GM12873 (cell line): ENCODE measurements around the gene PRC1.

ENCODE experiments used
- TF ChIP-seq, protein P1 (sequence below): IDR thresholded peaks from 2 replicates; pipeline ENCODE4 v1.5.1; 2012; ENCODE audit warnings: low read depth, mild to moderate bottlenecking, moderate library complexity, low read length, control low read depth; ENCODE audit not compliant: insufficient read depth; ENCODE audit errors: missing control alignments

PRC1 gene

DNA sequence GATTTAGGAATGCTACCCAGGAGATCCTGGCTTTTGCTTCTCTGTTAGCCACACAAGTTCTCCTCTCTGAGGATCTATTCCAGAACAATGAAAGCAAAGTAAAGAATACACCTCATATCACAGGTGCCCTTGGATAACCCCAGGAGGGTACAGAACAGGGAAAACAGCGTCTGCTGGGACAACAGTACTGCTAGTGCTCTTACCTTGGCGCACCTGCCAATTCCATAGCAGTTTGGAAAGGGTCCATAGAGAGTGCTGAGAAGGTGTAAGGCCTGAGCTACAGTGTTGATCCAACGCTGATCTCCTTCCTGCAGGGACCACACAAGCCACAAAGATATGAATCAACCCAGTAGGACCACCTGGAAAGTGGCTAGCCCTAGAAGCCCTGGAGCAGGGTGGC lies 12.9 kb upstream of the PRC1 start:
- TF ChIP-seq, protein P1, sequence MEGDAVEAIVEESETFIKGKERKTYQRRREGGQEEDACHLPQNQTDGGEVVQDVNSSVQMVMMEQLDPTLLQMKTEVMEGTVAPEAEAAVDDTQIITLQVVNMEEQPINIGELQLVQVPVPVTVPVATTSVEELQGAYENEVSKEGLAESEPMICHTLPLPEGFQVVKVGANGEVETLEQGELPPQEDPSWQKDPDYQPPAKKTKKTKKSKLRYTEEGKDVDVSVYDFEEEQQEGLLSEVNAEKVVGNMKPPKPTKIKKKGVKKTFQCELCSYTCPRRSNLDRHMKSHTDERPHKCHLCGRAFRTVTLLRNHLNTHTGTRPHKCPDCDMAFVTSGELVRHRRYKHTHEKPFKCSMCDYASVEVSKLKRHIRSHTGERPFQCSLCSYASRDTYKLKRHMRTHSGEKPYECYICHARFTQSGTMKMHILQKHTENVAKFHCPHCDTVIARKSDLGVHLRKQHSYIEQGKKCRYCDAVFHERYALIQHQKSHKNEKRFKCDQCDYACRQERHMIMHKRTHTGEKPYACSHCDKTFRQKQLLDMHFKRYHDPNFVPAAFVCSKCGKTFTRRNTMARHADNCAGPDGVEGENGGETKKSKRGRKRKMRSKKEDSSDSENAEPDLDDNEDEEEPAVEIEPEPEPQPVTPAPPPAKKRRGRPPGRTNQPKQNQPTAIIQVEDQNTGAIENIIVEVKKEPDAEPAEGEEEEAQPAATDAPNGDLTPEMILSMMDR, result no peak

DNA sequence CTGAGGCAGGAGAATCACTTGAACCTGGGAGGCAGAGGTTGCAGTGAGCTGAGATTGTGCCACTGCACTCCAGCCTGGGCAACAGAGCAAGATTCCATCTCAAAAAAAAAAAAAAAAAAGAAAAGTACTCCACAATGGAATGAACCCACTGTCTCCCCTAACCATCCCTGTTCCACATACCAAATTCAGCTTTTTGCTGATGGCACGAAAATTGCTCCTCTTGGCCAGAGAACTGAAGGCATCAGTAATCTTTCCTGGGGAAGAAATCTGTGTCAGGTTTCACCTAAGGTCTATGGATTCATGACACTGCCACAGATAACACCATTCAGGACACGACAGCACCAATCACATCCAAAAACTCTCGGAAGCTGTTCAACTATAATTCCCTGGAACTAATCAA lies 6.9 kb upstream of the PRC1 start:
- TF ChIP-seq, protein P1, result no peak

DNA sequence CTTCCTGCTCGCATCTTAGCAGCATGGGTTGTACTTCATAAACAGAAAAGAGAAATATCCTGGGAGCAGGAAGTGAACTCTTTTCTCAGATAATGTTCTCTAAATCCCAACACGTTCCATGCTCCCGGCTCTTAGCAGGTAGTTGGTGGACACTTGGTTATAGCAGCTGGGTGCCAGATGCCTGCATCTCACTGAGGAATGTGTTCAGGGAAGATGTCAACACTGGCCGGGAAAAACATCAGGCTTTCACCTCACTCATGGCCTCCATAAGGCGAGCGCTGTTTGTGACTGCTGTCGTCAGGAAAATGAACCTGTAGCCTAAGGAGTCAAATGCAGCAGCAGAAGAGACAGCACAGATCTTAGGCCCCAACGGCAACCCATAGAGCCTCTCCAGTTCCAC lies 4.4 kb upstream of the PRC1 start:
- TF ChIP-seq, protein P1, result no peak

DNA sequence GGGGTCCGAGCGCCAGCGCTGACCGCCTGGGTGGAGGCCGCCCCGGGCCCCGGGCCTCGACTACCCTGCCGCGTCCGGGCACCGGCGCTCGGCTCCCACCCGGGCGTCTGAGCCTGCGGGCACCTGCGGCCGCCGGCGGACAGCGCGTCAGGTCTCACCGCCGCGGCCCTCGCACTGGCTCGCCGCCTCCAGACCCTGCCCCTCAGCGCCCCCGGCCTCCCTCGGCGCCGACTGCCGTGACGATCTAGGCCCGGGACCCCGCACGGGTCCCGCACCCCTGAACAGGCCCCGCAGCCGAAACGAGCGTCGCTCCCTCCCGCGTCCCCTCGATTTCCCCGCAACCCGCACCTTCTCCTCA lies 297 bp downstream of the PRC1 start:
- TF ChIP-seq, protein P1, result no peak

DNA sequence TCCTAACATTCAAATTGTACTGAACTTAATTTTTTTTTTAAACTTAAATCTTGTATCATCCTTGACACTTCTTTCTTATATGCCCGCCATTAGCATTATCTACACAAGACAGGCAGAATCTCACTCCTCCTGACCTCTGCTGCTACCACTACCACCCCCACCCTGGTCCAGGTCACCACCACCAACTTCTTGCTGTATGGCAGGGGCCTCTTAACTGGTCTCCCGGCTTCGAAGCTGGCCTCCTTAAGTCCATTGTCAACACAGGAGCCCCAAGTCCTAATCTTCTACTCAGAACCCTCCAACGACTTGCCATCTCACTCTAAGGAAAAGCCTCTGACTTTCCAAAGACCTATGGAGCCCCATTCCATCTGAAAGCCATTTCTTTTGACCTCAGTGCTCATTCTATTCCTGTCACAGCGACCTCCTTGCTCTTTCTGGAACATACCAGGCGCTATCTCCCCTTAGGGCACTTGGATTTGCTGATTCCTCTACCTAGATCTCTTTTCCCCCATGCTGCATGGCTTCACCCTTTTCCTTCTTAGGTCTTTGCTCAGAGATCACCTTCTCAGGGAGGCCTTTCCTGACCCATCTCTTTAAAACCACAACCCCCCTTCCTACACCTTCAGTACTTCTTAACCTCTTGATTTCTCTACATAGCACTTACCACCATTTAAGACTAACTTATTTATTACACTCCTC lies 2.6 kb downstream of the PRC1 start:
- TF ChIP-seq, protein P1, result no peak

DNA sequence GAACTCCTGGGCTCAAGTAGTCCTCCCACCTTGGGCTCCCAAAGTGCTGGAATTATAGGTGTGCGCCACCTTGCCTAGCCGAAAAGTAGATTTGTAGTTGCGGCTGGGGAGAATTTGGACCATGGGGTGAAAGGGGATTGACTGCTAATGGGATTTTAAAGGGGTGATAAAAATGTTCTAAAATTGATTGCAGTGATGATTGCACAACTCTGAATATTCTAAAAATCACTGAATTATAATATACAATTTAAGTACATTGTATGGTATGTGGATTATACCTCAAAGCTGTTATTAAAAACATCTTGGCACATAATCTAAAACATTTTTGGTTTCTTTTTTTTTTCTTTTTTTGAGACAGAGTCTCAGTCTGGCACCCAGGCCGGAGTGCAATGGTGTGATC lies 3.9 kb downstream of the PRC1 start:
- TF ChIP-seq, protein P1, result no peak

DNA sequence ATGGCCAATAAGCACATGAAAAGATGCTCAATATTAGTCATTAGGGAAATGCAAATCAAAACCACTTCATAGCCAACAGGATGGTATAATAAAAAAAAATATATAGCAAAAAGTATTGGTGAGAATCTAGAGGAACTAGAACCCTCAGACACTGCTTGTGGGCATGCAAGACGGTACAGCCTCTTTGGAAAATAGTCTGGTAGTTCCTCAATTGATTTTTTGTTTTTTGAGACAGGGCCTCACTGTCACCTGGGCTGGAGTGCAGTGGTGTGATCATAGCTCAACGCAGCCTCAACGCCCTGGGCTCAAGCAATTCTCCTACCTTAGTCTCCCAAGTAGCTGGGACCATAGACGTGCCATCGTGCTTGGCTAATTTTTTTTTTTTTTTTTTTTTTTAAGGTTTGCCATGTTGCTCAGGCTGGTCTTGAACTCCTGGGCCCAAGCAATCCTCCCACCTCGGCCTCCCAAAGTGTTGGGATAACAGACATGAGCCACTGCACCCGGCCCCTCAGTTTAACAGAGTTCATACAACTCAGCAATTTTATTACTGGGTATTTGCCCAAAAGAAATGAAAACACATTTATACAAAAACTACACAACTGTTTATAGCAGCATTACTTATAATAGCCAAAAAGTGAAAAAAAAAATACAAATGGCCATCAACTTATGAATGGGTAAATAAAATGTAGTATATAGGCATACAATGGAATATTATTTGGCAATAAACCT lies 5.1 kb downstream of the PRC1 start:
- TF ChIP-seq, protein P1, result no peak
